Measurements from ENCODE around the gene OR1L4.

The OR1L4 gene, protein sequence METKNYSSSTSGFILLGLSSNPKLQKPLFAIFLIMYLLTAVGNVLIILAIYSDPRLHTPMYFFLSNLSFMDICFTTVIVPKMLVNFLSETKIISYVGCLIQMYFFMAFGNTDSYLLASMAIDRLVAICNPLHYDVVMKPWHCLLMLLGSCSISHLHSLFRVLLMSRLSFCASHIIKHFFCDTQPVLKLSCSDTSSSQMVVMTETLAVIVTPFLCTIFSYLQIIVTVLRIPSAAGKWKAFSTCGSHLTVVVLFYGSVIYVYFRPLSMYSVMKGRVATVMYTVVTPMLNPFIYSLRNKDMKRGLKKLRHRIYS

DNA sequence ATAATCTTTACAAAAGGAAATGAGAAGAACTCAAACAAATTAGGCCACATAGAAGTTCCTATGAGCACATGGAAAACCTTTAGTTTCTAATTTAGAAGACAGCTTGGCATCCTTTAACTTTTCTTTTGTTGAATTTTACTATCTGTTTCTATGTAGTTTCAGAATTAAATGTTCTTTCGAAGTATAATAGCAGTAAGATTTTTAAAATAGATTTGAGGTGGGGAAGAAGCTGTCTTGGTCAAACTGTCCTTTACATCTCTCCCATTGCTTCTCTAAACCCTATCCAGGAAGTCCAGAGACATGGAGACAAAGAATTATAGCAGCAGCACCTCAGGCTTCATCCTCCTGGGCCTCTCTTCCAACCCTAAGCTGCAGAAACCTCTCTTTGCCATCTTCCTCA is at the start of gene OR1L4:
Gene OR1L4 (plus strand): TSS at position 301 of the 400 bp plus-strand sequence. CDS start 0 bp downstream, at position 301.
- no peak for DNase-seq (ENCODE audit: low read depth in 2 of 2)

GRCh38 chr9:122684851-122685250 is 38.9 kb upstream of the OR1L4 start:
- DNase-seq (ENCODE audit: low read depth in 2 of 2): no peak

GRCh38 chr9:122695696-122696095 is 28.1 kb upstream of the OR1L4 start:
- DNase-seq (ENCODE audit: low read depth in 2 of 2): no peak

- DNase-seq (ENCODE audit: low read depth in 2 of 2): no peak
These were observed 5.8 kb upstream of the OR1L4 start for GRCh38 chr9:122718038-122718437.

GRCh38 chr9:122719218-122719617 is 4.6 kb upstream of the OR1L4 start:
- DNase-seq (ENCODE audit: low read depth in 2 of 2): no peak

- DNase-seq (ENCODE audit: low read depth in 2 of 2): no peak
These were observed 18.2 kb downstream of the OR1L4 start, which contains the start of gene OR1L6 for GRCh38 chr9:122742003-122742402. TSS of gene OR1L6 (plus strand) at chr9:122742303. CDS start at chr9:122749848, 7,545 bp downstream.

- no peak for DNase-seq (ENCODE audit: low read depth in 2 of 2)
These were observed 31.0 kb downstream of the OR1L4 start for GRCh38 chr9:122754825-122755224.

DNA sequence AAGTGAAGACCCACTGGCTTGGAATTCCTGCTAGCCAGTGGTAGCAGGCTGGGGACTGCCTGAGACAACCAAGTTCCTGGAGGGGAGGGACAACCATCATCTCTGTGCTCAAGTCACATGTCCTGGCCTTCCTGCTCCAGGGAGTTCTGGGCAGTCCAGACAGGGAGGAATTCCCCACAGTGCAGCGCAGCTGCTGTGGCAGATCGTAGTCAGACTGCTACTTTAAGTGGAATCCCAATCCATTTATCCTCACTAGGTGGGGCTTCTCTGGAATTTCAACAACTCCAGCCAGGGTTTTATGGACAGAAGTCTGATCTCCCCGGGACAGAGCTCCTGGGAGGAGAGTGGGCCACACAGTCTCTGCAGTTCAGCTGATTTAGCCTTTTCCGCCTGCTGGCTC is 44.0 kb downstream of the OR1L4 start:
- DNase-seq (ENCODE audit: low read depth in 2 of 2): no peak
